GM21576 (cell line): ENCODE results near the gene FUZ.
"Not testable (repeated sequence)": the region's sequence is repeated elsewhere in the genome, so short reads cannot be mapped to it uniquely, and the experiment has no call there.

Source experiments
- ATAC-seq: cut with Tn5 transposase; IDR thresholded peaks from one replicate; pipeline ENCODE4 v1.9.1; 2021; ENCODE audit warnings: mild to moderate bottlenecking, moderate library complexity; ENCODE audit not compliant: unreplicated experiment

Gene FUZ

DNA sequence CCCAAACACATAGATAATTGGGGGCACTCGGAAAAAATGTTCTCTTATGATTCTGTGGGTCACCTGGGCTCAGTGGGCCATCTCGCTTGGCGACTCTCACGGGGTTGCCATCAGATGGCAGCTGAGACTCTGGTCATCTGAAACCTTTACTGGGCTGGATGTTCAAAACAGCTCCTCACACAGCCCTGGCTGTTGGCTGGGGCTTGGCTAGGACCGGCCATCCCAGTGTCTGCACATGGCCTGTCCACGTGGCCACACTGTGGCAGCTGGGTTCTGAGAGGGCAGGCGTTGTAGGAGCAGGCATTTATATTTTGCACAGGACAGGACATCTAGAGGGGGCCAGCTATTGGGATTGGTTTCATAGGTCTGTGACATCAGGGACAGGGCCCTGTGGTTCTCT lies 20.5 kb upstream of the FUZ start:
- ATAC-seq: no peak

- no peak for ATAC-seq
These were observed 19.5 kb upstream of the FUZ start for GRCh38 chr19:49832556-49832955.

DNA sequence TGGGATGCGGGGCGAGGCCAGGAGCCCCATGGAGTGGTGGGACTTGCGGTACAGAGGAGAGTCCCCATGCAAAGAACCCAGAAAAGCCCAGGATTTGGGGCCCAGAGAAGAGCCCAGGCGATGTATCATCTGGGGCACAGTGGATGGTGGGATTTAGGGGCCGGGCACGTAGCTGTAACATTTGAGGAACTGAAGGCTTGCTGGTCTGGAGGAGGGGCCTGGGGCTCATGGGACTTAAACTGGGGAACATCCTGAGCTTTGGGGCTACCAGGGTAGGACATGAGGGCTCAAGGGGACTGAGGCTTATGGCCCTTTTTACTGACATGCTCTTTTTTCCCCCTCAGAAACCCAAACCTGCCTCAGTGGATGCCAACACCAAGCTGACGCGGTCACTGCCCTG lies 18.5 kb upstream of the FUZ start:
- ATAC-seq: no peak

DNA sequence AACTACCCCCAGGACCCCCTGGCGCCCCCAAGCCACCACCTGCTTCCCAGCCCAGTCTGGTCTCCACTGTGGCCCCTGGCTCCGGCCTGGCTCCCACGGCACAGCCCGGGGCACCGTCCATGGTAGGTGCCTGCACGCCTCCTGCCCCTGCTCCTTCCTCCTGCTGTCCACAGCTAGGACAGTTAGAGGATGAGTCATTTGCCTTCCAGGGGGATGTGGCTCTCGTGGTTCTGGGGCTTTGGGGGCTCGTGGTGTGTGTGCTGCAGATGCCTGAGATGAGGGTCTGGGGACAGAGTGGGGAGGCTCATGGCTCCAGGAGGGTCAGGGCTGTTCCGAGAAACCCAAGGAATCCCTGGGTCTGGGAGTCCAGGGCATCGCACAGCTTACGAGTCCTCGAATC lies 17.7 kb upstream of the FUZ start:
- no peak for ATAC-seq

- ATAC-seq: no peak
These were observed 16.6 kb upstream of the FUZ start for GRCh38 chr19:49829721-49830120.

DNA sequence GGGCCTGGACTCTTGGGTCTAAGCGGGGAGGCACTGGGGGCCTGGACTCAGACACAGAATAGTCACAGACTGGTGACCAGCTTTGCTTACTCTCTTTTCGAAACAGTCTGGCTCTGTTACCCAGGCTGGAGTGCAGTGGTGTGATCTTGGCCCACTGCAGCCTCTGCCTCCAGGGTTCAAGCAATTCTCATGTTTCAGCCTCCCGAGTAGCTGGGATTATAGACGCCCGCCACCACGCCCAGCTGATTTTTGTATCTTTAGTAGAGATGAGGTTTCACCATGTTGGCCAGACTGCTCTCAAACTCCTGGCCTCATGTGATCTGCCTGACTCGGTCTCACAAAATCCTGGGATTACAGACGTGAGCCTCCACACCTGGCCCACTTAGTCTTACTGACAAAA lies 16.1 kb upstream of the FUZ start:
- ATAC-seq: no peak

GRCh38 chr19:49827034-49827433 lies 13.9 kb upstream of the FUZ start:
- ATAC-seq: no peak

GRCh38 chr19:49824662-49825061 lies 11.6 kb upstream of the FUZ start:
- no peak for ATAC-seq

DNA sequence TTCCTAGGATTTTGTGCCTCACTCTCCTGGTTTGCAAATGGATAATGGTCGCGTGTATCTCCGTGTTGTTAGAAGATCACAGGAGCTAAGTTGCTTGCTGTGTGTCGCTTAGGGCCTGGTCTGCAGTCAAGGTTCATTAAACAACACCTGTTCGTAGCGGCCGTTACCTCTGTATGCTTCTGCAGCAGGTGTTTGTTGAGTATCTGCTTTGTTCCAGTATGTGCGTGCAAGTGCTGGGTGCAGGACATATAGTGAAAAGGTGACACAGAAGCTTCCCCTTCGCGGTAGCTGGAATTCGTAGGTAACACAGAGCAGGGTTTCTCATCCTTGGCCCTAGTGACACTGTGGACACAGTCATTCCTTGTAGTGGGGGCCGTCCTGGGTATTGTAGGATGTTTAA lies 10.4 kb upstream of the FUZ start:
- no peak for ATAC-seq

- no peak for ATAC-seq
These were observed 7.0 kb upstream of the FUZ start for GRCh38 chr19:49820125-49820524.

DNA sequence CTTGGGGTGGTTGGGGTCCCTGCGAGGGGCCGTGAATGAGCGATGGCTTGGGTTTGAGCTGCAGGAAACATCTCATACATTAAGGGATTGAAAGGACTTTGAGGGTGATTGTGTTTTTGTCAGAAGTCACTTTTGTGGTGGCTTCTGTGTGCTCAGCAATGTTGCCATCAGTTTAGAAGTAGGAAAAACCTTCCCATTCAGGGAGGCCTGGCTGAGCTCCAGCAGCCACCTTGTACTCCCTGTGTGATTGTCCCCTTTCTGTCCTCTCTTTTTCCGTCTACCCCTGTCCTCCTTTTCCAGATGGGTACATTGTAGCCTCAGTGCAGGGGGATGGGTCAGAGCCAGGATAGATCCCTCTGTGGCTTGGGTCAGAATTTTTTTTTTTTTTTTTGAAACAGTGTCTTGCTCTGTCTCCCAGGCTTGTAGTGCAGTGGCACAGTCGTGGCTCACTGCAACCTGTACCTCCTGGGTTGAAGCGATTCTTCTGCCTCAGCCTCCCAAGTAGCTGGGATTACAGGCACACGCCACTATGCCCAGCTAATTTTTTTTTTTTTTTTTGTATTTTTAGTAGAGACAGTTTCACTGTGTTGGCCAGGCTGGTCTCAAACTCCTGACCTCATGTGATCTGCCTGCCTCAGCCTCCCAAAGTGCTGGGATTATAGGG lies 6.5 kb upstream of the FUZ start:
- ATAC-seq: not testable (repeated sequence)

DNA sequence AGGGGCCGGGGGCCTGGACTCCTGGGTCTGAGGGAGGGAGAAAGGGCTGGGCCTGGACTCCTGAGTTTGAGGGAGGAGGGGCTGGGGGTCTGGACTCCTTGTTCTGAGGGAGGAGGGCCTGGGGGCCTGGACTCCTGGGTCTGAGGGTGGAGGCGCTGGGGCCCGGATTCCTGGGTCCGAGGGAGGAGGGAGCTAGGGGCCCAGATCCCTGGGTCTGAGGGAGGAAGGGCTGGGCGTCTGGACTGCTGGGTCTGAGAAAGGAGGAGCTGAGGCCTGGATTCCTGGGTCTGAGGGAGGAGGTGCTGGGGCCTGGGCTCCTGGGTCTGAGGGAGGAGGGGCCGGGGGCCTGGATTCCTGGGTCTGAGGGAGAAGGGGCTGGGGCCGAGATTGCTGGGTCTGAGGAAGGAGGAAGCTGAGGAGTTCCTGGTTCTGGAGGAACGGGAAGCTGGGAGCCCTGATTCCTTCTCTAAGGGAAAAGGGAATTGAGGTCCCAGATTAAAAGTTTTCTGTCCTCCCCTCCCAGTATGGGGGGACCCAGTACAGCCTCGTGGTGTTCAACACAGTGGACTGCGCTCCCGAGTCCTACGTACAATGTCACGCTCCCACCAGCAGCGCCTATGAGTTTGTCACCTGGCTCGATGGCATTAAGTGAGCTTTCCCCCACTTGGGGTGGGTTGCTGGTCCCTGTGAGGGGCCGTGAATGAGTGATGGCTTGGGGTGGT lies 5.7 kb upstream of the FUZ start:
- ATAC-seq: no peak

GRCh38 chr19:49817964-49818648 lies 5.0 kb upstream of the FUZ start, which contains the start of gene MED25:
MED25 (plus strand) TSS chr19:49818289; CDS start chr19:49818342, 53 bp downstream.
- peak; percentile 74 for ATAC-seq

DNA sequence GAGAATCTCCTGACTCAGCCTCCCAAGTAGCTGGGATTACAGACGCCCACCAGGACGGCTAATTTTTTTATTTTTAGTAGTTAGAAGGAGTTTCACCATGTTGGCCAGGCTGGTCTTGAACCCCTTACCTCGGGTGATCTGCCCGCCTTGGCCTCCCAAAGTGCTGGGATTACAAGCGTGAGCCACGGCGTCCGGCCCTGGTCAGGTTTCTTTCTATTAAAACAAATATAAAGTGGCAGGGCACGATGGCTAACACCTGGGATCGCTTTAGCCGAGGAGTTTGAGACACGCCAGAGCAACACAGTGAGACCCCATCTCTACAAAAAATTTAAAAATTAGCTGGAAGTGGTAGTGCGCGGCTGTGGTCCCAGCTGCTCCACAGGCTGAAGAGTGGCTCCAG lies 3.5 kb upstream of the FUZ start:
- ATAC-seq: no peak

- no peak for ATAC-seq
These were observed 918 bp upstream of the FUZ start for GRCh38 chr19:49814010-49814409.

- ATAC-seq: no peak
These were observed 568 bp downstream of the FUZ start for GRCh38 chr19:49812452-49812996.

GRCh38 chr19:49811328-49811727 lies 1.8 kb downstream of the FUZ start:
- ATAC-seq: no peak

- no peak for ATAC-seq
These were observed 3.1 kb downstream of the FUZ start for GRCh38 chr19:49809941-49810389.

GRCh38 chr19:49809160-49809940 lies 3.7 kb downstream of the FUZ start:
- ATAC-seq: no peak

- no peak for ATAC-seq
These were observed 4.4 kb downstream of the FUZ start for GRCh38 chr19:49808711-49809159.
